ENCODE data around the gene LMO3.
A peak's percentile ranks its signal among the peaks of the same experiment; 100 is the strongest.

LMO3 gene

GRCh38 chr12:16600525-16600924, 5.4 kb downstream of the LMO3 start:
- no peak for DNase-seq (ENCODE audit: low read depth, low spot score)

DNA sequence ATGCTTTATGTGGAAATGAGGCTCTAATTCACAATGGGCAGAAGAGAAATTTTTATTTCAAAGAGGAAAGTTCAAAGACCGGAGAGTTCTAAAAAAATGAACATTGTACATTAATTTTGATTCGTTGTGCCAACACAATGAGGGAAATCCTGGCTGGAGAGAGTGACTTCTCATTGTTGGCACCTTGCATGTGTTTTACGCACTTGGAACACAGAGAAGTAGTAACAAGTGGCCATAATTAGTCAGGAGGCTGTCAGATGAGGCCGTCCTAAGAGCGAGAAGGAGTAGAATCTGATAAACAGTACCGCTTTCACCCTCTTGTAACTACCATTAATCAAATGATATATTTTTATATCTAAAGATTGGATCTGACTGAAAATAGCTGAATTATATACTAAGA, 6.9 kb downstream of the LMO3 start:
- DNase-seq (ENCODE audit: low read depth, low spot score) = no peak

GRCh38 chr12:16594797-16595196, 11.2 kb downstream of the LMO3 start:
- DNase-seq (ENCODE audit: low read depth, low spot score) = no peak

DNA sequence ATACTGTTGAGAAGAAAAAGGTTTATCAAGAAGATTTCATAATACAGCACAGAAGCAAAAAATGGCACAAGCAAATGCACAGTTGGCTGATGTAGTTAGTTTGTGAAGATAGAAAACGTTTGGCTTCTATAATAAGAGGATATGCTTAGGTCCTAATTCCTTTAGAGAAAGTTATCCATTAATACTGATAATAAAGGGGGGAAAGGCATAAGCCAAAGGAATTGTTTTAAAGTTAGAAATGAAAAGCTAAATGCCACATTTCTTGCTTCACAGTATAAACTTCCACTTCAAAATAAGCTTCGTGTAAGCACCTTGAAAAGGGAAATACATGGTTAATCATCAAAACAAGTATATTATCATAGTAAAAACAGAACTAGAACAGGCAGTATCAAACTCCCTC, 12.4 kb downstream of the LMO3 start:
- no peak for DNase-seq (ENCODE audit: low read depth, low spot score)

- DNase-seq (ENCODE audit: low read depth, low spot score) = no peak
Measured at GRCh38 chr12:16590645-16591044, 15.3 kb downstream of the LMO3 start.

GRCh38 chr12:16588812-16589211, 17.1 kb downstream of the LMO3 start:
- DNase-seq (ENCODE audit: low read depth, low spot score) = no peak

- no peak for DNase-seq (ENCODE audit: low read depth, low spot score)
Measured at GRCh38 chr12:16587514-16587913, 18.4 kb downstream of the LMO3 start.

DNA sequence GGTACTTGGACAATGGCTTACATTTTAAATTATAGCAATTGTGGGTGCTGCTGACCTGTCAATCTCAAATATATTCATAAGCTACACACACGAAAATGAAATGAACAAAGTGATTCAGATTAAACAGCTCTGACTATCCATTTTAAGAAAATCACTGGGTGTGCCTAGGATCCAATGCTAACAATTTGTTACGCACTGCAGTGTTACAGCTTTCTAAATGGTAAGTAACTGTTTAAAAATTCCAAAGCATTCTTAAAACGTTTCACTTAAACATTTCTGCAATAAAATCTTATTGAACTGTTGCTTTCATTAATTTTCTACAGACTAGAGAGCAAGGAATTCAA, 18.9 kb downstream of the LMO3 start:
- no peak for DNase-seq (ENCODE audit: low read depth, low spot score)

DNA sequence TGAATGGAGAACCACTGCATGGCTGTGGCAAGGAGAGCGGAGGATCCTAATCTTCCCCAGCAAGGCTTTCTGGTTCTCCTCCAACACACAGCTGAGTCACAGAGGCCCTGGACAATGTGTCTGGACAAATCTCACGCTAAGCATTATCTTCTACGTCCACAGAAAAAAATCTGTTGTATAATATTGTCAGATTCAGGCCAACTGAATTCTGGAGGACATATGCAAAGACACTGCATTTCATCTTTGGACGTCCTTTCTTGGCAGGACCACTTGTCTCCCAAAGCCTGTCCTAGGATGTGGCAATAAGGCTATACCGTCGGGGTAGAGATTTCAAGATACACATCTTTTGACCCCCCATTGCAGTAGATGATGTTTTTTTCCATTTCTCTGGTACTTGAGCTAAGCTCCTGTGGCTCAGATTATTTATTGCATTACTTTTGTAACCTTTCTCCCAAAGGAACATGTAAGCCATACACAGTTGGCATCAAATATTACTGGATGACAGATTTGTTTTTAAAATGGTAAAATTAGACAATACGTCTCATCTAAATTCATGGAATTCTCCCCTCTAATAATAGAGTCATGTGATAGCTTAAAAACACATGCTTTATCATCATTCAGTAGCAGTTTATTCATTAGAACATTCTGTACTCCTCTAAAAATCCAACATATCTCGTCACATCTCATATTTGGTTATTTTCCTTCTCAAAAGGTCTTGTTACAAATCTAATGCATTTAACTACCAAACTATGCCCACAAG, 19.4 kb downstream of the LMO3 start:
- DNase-seq (ENCODE audit: low read depth, low spot score) = no peak

- DNase-seq (ENCODE audit: low read depth, low spot score) = no peak
Measured at GRCh38 chr12:16585781-16586180, 20.2 kb downstream of the LMO3 start.

DNA sequence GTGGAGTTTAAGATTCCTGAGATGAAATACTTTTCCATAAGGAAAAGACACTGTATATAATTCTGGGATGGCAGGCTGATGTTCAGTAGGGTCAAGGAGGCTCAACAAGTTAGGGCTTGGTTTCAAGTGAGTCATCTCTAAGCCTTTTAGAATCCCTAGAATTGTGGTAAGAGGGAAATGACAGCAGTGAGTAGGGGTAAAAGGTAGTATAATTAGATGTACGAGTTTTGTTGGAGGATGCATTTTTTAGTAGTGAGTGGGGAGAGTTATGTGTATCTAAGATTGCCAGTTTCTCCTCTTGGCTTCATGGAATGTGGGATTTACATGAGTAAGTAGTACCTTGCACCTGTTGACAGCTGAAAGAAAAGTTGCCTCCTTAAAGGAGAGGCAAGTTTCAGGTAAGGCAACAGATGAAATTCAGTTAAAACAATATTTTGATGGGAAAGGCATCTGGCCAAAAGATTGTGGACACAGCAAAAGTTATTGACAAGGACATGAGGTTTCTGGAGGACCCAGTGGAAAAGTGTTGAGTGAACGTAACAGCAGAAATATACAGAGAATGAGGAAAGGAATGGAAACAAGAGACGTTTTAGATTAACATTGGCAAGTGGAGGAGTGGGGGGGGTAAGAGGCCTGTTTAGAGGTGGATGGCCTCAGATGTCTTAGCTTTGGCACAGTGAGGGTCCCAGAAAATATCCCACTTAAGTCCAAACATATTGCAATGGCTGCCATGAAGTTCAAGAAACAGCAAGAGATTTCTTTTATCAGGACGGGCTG, 21.8 kb downstream of the LMO3 start:
- DNase-seq (ENCODE audit: low read depth, low spot score) = no peak

DNA sequence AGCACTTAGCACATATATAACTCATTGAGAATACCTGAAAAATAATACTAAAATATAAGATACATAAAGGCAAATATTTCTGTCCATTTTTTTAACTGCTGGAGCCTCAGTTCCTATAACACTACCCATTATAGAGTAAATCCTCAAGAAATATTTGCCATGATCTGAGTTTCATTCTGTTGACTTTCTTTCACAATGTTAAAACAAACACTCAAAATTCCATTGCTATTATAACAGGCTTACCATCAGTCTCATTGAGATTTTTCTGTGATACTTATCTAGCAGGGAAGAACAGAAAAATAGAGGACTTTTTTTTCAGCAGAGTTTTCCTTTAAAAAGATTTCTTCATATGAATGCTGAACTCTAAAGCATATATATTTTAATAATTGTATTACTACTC, 24.5 kb downstream of the LMO3 start:
- DNase-seq (ENCODE audit: low read depth, low spot score) = no peak

DNA sequence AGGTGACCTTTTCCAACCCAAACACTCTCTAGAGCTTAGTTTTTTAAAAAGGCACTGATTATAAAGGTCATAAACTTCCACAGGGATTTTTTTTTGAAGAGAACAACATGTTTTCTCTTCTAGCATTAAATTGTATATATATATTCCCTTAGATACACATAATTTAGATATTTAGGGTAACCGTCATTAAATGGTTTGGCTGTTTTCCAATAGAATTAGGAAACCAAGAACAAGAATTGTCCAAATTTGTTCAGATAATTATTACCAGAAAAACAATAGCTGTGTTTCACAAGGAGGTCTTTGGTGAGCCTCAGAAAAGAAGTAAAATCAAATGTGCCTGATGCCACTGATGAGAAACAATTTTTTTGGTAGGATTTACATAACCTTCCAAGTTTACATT, 26.9 kb downstream of the LMO3 start:
- DNase-seq (ENCODE audit: low read depth, low spot score) = no peak

GRCh38 chr12:16573398-16574077, 32.4 kb downstream of the LMO3 start:
- peak; percentile 78 for DNase-seq (ENCODE audit: low read depth, low spot score)

DNA sequence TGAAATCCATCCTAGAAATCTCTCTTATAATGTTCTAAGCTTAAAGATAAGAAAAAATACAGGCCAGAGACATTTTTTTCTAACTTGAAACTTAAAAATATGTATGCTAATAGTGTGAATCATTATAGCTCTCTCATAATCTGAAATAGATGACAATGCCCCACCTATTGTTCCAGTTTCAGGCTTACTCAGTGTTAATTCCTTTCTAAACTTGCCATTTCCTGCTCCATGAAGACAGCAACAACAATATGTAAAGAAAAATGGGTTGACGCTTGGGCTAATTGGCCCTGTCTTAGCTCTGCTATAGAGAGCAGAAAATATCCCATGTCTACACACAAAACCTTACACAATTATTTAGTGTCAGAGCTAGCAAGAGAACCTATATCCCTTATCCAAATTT, 37.1 kb downstream of the LMO3 start:
- DNase-seq (ENCODE audit: low read depth, low spot score) = no peak

- no peak for DNase-seq (ENCODE audit: low read depth, low spot score)
Measured at GRCh38 chr12:16564675-16565074, 41.3 kb downstream of the LMO3 start.

DNA sequence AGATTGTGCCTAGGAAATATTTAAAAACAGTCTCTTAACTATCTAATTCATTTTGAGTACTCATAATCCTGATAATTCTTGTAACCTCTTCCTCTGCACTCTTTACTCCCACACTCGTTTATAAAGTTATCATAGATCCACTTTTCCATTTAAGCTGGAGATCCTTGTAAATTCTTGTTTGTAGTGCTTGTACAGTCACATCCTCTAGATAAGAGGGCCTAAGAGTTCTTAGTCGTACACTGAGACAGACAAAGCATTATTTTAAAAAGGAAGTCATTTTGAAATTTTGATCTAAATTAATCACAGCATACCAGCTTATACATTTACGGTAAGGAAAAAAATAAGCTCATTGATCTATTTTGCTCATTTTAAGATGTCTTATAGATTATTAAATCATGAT, 42.5 kb downstream of the LMO3 start:
- DNase-seq (ENCODE audit: low read depth, low spot score) = no peak

DNA sequence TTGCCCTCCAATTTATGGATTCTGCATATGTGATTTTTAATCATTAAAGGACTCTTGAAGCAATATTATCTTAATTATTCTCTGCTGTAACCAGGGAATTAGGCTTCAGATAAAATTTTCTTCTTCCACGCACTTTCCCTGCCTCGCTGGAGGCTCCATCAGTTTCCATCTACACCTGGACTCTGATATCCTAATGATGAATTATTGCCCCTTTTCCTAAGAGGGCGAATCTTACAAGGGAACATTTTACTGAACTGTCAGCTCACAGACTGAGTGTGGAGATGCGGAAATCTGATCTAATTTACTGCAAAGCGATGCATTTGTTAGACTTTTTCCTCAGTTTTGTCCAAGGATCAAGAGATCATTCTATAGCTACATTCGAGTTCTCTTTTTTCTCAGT, 43.0 kb downstream of the LMO3 start:
- DNase-seq (ENCODE audit: low read depth, low spot score) = no peak

GRCh38 chr12:16562435-16562834, 43.5 kb downstream of the LMO3 start:
- no peak for DNase-seq (ENCODE audit: low read depth, low spot score)

DNA sequence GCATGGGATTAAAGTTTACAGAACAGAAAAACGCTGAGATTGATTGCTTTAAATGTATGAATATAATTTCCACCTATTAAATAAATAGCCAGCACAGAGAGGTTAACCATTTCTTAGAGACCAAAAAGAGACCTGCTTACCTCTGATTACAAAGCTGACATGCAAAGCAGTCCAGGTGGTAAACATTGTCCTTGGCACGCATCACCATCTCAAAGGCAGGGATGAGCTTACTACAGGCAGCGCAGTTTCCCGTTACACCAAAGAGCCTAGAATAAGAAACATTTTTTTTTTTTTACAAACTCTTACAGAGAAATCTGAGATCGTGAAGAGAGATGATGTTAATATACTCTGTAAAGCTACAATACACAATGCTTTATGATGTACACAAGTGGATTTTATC, 45.7 kb downstream of the LMO3 start:
- no peak for DNase-seq (ENCODE audit: low read depth, low spot score)

GRCh38 chr12:16555630-16556029, 50.3 kb downstream of the LMO3 start:
- DNase-seq (ENCODE audit: low read depth, low spot score) = peak; percentile 19

- no peak for DNase-seq (ENCODE audit: low read depth, low spot score)
Measured at GRCh38 chr12:16553457-16553856, 52.5 kb downstream of the LMO3 start.

- no peak for DNase-seq (ENCODE audit: low read depth, low spot score)
Measured at GRCh38 chr12:16552301-16552700, 53.7 kb downstream of the LMO3 start.
